ENCODE results near the gene ABCB4. TPM values are rescaled to one million over a fixed set of nuclear protein-coding genes. Genes with fewer than 3 reads are reported as not detected.

Gene ABCB4
- total and polyA plus RNA-seq, 2 of the 8 experiments (the other 6 are each of a cell fraction or from before 2014, with no cell fraction given): 0.54 to 0.60 TPM

DNA sequence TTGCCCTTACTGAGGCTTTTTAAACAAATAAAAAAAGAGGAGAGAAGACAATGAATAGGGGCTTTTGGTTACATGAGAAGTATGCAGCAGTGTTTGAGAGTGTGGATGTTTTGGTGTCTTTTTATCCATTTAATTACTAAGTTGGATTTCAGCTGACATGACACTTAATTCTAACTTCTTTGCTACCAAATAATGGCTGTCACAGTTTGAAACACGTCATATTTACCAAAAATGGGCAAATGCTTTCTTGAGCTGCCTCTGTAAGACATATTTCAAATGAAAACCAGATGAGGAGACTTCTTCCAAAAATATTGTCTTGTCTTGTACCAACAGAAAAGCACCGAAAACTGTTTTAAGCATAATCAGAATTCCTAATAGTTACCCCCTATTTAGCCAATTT lies 4.0 kb downstream of the ABCB4 start (continued):
- TF ChIP-seq, protein P1, sequence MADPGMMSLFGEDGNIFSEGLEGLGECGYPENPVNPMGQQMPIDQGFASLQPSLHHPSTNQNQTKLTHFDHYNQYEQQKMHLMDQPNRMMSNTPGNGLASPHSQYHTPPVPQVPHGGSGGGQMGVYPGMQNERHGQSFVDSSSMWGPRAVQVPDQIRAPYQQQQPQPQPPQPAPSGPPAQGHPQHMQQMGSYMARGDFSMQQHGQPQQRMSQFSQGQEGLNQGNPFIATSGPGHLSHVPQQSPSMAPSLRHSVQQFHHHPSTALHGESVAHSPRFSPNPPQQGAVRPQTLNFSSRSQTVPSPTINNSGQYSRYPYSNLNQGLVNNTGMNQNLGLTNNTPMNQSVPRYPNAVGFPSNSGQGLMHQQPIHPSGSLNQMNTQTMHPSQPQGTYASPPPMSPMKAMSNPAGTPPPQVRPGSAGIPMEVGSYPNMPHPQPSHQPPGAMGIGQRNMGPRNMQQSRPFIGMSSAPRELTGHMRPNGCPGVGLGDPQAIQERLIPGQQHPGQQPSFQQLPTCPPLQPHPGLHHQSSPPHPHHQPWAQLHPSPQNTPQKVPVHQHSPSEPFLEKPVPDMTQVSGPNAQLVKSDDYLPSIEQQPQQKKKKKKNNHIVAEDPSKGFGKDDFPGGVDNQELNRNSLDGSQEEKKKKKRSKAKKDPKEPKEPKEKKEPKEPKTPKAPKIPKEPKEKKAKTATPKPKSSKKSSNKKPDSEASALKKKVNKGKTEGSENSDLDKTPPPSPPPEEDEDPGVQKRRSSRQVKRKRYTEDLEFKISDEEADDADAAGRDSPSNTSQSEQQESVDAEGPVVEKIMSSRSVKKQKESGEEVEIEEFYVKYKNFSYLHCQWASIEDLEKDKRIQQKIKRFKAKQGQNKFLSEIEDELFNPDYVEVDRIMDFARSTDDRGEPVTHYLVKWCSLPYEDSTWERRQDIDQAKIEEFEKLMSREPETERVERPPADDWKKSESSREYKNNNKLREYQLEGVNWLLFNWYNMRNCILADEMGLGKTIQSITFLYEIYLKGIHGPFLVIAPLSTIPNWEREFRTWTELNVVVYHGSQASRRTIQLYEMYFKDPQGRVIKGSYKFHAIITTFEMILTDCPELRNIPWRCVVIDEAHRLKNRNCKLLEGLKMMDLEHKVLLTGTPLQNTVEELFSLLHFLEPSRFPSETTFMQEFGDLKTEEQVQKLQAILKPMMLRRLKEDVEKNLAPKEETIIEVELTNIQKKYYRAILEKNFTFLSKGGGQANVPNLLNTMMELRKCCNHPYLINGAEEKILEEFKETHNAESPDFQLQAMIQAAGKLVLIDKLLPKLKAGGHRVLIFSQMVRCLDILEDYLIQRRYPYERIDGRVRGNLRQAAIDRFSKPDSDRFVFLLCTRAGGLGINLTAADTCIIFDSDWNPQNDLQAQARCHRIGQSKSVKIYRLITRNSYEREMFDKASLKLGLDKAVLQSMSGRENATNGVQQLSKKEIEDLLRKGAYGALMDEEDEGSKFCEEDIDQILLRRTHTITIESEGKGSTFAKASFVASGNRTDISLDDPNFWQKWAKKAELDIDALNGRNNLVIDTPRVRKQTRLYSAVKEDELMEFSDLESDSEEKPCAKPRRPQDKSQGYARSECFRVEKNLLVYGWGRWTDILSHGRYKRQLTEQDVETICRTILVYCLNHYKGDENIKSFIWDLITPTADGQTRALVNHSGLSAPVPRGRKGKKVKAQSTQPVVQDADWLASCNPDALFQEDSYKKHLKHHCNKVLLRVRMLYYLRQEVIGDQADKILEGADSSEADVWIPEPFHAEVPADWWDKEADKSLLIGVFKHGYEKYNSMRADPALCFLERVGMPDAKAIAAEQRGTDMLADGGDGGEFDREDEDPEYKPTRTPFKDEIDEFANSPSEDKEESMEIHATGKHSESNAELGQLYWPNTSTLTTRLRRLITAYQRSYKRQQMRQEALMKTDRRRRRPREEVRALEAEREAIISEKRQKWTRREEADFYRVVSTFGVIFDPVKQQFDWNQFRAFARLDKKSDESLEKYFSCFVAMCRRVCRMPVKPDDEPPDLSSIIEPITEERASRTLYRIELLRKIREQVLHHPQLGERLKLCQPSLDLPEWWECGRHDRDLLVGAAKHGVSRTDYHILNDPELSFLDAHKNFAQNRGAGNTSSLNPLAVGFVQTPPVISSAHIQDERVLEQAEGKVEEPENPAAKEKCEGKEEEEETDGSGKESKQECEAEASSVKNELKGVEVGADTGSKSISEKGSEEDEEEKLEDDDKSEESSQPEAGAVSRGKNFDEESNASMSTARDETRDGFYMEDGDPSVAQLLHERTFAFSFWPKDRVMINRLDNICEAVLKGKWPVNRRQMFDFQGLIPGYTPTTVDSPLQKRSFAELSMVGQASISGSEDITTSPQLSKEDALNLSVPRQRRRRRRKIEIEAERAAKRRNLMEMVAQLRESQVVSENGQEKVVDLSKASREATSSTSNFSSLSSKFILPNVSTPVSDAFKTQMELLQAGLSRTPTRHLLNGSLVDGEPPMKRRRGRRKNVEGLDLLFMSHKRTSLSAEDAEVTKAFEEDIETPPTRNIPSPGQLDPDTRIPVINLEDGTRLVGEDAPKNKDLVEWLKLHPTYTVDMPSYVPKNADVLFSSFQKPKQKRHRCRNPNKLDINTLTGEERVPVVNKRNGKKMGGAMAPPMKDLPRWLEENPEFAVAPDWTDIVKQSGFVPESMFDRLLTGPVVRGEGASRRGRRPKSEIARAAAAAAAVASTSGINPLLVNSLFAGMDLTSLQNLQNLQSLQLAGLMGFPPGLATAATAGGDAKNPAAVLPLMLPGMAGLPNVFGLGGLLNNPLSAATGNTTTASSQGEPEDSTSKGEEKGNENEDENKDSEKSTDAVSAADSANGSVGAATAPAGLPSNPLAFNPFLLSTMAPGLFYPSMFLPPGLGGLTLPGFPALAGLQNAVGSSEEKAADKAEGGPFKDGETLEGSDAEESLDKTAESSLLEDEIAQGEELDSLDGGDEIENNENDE (IDR thresholded peaks at IDR 0.05; ENCODE audit: insufficient replicate concordance, low read length): no peak
- TF ChIP-seq BCL11A (IDR thresholded peaks at IDR 0.05; ENCODE audit: low read depth in 2 of 2, low read length in 2 of 2) (no peak), CREB1 (IDR thresholded peaks at IDR 0.05) (no peak), CBX8 (IDR thresholded peaks at IDR 0.05; ENCODE audit: borderline replicate concordance, low read depth, low read length) (no peak), RBBP5 (IDR thresholded peaks at IDR 0.05; ENCODE audit: borderline replicate concordance, low read depth, low read length) (no peak), RXRA (IDR thresholded peaks at IDR 0.05; ENCODE audit: insufficient read depth, low read depth, low read length) (no peak), EP300 (IDR thresholded peaks at IDR 0.05; ENCODE audit: borderline replicate concordance in 1 of 2, low read depth in 2 of 2, low read length in 2 of 2) (no peak)
- TF ChIP-seq, protein P2, sequence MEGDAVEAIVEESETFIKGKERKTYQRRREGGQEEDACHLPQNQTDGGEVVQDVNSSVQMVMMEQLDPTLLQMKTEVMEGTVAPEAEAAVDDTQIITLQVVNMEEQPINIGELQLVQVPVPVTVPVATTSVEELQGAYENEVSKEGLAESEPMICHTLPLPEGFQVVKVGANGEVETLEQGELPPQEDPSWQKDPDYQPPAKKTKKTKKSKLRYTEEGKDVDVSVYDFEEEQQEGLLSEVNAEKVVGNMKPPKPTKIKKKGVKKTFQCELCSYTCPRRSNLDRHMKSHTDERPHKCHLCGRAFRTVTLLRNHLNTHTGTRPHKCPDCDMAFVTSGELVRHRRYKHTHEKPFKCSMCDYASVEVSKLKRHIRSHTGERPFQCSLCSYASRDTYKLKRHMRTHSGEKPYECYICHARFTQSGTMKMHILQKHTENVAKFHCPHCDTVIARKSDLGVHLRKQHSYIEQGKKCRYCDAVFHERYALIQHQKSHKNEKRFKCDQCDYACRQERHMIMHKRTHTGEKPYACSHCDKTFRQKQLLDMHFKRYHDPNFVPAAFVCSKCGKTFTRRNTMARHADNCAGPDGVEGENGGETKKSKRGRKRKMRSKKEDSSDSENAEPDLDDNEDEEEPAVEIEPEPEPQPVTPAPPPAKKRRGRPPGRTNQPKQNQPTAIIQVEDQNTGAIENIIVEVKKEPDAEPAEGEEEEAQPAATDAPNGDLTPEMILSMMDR (IDR thresholded peaks at IDR 0.05; ENCODE audit: control extremely low read depth in 1 of 3, insufficient read depth in 1 of 3, low read depth in 1 of 3, low read length in 3 of 3): no peak
